A673 (cell line): ENCODE data around the gene TRIM72. TPM values are rescaled to one million over a fixed set of nuclear protein-coding genes. Genes with fewer than 3 reads are reported as not detected.

Experiments
- BruUV-seq: library from RNA; stranded (reverse); fragments of 400-500 nt; replicated peaks from 2 replicates; lab custom pipeline; 2021; lab: Mats Ljungman, UMichigan
- CTCF ChIA-PET: fragments of 300-600 bp; sonication (Branson Sonifier 250); formaldehyde crosslinking; loops from one replicate; lab custom pipeline; 2022; ENCODE audit warnings: antibody characterized with exemption; lab: Charles Lee
- POLR2A ChIA-PET: fragments of 300-600 bp; sonication (Branson Sonifier 250); formaldehyde crosslinking; loops from one replicate; lab custom pipeline; 2022; ENCODE audit warnings: antibody characterized with exemption; ENCODE audit not compliant: low non-redundant PET; lab: Charles Lee
- DNase-seq: peaks from one replicate; pipeline ENCODE4 v3.0.0-alpha.2; 2015; ENCODE audit warnings: low spot score
- H3K27ac ChIP-seq: fragments of 200-600 bp; sonication (generic); 2 replicates; pipeline ENCODE4 v1.5.1; 2016; ENCODE audit warnings: mixed run types, low read depth, mild to moderate bottlenecking, mixed read lengths, antibody characterized with exemption, low read length; ENCODE audit not compliant: poor library complexity, severe bottlenecking
- H3K27me3 ChIP-seq: fragments of 200-600 bp; sonication (generic); replicated peaks from 2 replicates; pipeline ENCODE4 v1.6.1; 2017; ENCODE audit warnings: mixed run types, low read depth, mild to moderate bottlenecking, mixed read lengths, antibody characterized with exemption, low read length; ENCODE audit not compliant: insufficient read depth, poor library complexity
- H3K36me3 ChIP-seq: fragments of 200-600 bp; sonication (generic); 2 replicates; pipeline ENCODE4 v1.6.1; 2016; ENCODE audit warnings: mixed run types, mild to moderate bottlenecking, mixed read lengths, antibody characterized with exemption, low read length; ENCODE audit not compliant: insufficient read depth, poor library complexity, severe bottlenecking
- H3K4me1 ChIP-seq: fragments of 200-600 bp; sonication (generic); 2 replicates; pipeline ENCODE4 v1.6.1; 2017; ENCODE audit warnings: mixed run types, mild to moderate bottlenecking, mixed read lengths, antibody characterized with exemption, low read length; ENCODE audit not compliant: insufficient read depth, poor library complexity, severe bottlenecking
- H3K4me3 ChIP-seq: fragments of 200-600 bp; sonication (generic); 2 replicates; pipeline ENCODE4 v1.5.1; 2016; ENCODE audit warnings: low read depth, mixed run types, mild to moderate bottlenecking, mixed read lengths, low read length; ENCODE audit not compliant: poor library complexity, severe bottlenecking
- H3K9me3 ChIP-seq: fragments of 200-600 bp; sonication (generic); 2 replicates; pipeline ENCODE4 v1.6.1; 2016; ENCODE audit warnings: mixed run types, low read depth, mild to moderate bottlenecking, mixed read lengths, antibody characterized with exemption, low read length; ENCODE audit not compliant: poor library complexity, severe bottlenecking
- EZH2 ChIP-seq: fragments of 200-600 bp; sonication (generic); IDR thresholded peaks from 2 replicates; pipeline ENCODE4 v1.6.1; 2017; ENCODE audit warnings: borderline replicate concordance, low read depth, mild to moderate bottlenecking, mixed read lengths, antibody characterized with exemption, low read length; ENCODE audit not compliant: poor library complexity, severe bottlenecking
- intact Hi-C: fragments of 100-400 bp; cut with micrococcal nuclease; formaldehyde crosslinking; loops from one replicate; pipeline ENCODE4 v1.10.0; 2022; ENCODE audit not compliant: unreplicated experiment
- total RNA-seq: library from RNA; stranded (reverse); gene quantifications from 2 replicates; pipeline ENCODE4 v1.2.3, GENCODE V29; 2021
- TF ChIP-seq, protein P1 (sequence below): fragments of 300-800, 200-600 bp; sonication (generic); conservative IDR thresholded peaks from 2 replicates; pipeline ENCODE4 v1.5.1; 2017; ENCODE audit warnings: low read depth, mild to moderate bottlenecking, antibody characterized with exemption, low read length, moderate library complexity, mixed read lengths

The TRIM72 gene
- total RNA-seq, 1 experiment from 2014 or later = 0.04 TPM

DNA sequence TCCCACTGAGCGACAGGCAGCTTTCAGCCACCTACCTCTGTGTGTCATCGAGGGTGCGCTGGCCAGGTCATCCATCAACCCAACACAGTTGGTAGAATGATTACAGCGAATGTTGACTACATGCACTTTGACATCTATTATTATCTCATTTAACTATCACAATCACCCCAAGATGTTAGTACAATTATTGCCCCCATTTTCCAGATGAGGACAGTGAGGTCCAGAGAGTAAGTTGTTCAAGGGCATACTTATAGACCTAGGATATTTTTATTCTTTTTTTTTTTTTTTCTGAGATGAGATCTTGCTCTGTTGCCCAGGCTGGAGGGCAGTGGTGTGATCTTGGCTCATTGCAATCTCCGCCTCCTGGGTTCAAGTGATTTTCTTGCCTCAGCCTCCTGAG lies 37.5 kb downstream of the TRIM72 start:
- Histone ChIP-seq H3K36me3 (no peaks in the 10 kb centered on the region), H3K27me3 (peaks cover 5% of the 10 kb centered on the region), H3K4me1 (no peaks in the 10 kb centered on the region), H3K27ac (no peak overlapping the region), H3K4me3 (no peak overlapping the region), H3K9me3 (no peaks in the 10 kb centered on the region)
- CTCF ChIA-PET = no interaction called here
- TF ChIP-seq EZH2 = no peak
- TF ChIP-seq, protein P1, sequence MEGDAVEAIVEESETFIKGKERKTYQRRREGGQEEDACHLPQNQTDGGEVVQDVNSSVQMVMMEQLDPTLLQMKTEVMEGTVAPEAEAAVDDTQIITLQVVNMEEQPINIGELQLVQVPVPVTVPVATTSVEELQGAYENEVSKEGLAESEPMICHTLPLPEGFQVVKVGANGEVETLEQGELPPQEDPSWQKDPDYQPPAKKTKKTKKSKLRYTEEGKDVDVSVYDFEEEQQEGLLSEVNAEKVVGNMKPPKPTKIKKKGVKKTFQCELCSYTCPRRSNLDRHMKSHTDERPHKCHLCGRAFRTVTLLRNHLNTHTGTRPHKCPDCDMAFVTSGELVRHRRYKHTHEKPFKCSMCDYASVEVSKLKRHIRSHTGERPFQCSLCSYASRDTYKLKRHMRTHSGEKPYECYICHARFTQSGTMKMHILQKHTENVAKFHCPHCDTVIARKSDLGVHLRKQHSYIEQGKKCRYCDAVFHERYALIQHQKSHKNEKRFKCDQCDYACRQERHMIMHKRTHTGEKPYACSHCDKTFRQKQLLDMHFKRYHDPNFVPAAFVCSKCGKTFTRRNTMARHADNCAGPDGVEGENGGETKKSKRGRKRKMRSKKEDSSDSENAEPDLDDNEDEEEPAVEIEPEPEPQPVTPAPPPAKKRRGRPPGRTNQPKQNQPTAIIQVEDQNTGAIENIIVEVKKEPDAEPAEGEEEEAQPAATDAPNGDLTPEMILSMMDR = no peak
- POLR2A ChIA-PET = no interaction called here
- intact Hi-C loops = no loop called here
- DNase-seq = no peak
- no TSS peak for BruUV-seq

DNA sequence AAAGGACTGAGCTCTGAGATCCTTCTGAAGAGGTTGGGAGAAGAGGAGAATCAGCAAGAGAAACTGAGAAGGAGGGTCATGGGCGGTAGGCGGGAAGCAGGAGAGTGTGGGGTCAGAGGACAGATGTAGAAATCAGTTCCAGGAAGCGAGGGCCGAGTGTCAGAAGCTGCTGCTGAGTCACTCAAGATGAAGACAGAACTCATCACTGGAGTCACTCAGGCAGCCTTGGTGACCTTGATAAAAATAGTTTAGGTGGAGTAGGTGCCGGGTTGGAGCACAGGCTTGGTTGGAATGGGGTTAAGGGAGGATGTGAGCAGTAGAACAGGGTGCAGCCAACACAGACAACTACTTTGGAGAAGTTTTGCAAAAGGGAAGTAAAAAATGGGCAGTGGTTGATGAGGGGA lies 39.7 kb downstream of the TRIM72 start:
- H3K27me3 ChIP-seq = no peaks in the 10 kb centered on the region

DNA sequence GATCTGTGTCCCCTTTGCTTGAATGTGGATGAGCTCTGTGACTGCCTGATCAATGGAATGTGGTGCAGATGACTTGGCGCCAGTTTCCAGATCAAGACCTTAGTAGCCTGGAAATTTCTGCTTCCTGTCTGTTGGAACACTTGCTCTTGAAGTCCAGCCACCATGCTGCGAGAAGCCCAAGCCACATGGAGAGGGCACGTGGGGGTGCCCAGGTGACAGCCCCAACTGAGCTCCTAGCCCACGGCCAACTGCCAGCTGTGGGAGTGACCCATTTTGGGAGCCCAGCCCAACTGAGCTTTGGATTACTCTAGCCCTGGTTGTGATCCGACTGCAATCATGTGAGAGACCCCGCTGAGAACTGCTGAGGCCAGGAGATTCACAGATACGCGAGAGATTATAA lies 42.5 kb downstream of the TRIM72 start:
- H3K36me3 ChIP-seq = no peaks in the 10 kb centered on the region
- CTCF ChIA-PET = no interaction called here
- TF ChIP-seq, protein P1 = no peak
- no peak for TF ChIP-seq EZH2
- intact Hi-C loops = no loop called here
- no peak overlapping the region for H3K4me3 ChIP-seq
- no peaks in the 10 kb centered on the region for H3K9me3 ChIP-seq
- no peaks in the 10 kb centered on the region for H3K27me3 ChIP-seq
- no TSS peak for BruUV-seq
- no peak overlapping the region for H3K27ac ChIP-seq
- DNase-seq = no peak
- H3K4me1 ChIP-seq = no peaks in the 10 kb centered on the region
- POLR2A ChIA-PET = no interaction called here

More for the DNA sequence above, 39.7 kb downstream of the TRIM72 start:
- TF ChIP-seq, protein P1 = no peak
- TF ChIP-seq EZH2 = no peak
- no peak overlapping the region for H3K4me3 ChIP-seq
- H3K4me1 ChIP-seq = no peaks in the 10 kb centered on the region
- CTCF ChIA-PET = no interaction called here
- no peak overlapping the region for H3K27ac ChIP-seq
- DNase-seq = no peak
- H3K36me3 ChIP-seq = no peaks in the 10 kb centered on the region
- no TSS peak for BruUV-seq
- POLR2A ChIA-PET = no interaction called here
- H3K9me3 ChIP-seq = no peaks in the 10 kb centered on the region
- intact Hi-C loops = no loop called here
